A673 (cell line): ENCODE data around the gene CLSTN2. TPM values are rescaled to one million over a fixed set of nuclear protein-coding genes. Genes with fewer than 3 reads are reported as not detected.

Experiments
- BruUV-seq: library from RNA; stranded (reverse); fragments of 400-500 nt; replicated peaks from 2 replicates; lab custom pipeline; 2021; lab: Mats Ljungman, UMichigan
- CTCF ChIA-PET: fragments of 300-600 bp; sonication (Branson Sonifier 250); formaldehyde crosslinking; loops from one replicate; lab custom pipeline; 2022; ENCODE audit warnings: antibody characterized with exemption; lab: Charles Lee
- POLR2A ChIA-PET: fragments of 300-600 bp; sonication (Branson Sonifier 250); formaldehyde crosslinking; loops from one replicate; lab custom pipeline; 2022; ENCODE audit warnings: antibody characterized with exemption; ENCODE audit not compliant: low non-redundant PET; lab: Charles Lee
- DNase-seq: peaks from one replicate; pipeline ENCODE4 v3.0.0-alpha.2; 2015; ENCODE audit warnings: low spot score
- H3K27ac ChIP-seq: fragments of 200-600 bp; sonication (generic); 2 replicates; pipeline ENCODE4 v1.5.1; 2016; ENCODE audit warnings: mixed run types, low read depth, mild to moderate bottlenecking, mixed read lengths, antibody characterized with exemption, low read length; ENCODE audit not compliant: poor library complexity, severe bottlenecking
- H3K27me3 ChIP-seq: fragments of 200-600 bp; sonication (generic); replicated peaks from 2 replicates; pipeline ENCODE4 v1.6.1; 2017; ENCODE audit warnings: mixed run types, low read depth, mild to moderate bottlenecking, mixed read lengths, antibody characterized with exemption, low read length; ENCODE audit not compliant: insufficient read depth, poor library complexity
- H3K36me3 ChIP-seq: fragments of 200-600 bp; sonication (generic); 2 replicates; pipeline ENCODE4 v1.6.1; 2016; ENCODE audit warnings: mixed run types, mild to moderate bottlenecking, mixed read lengths, antibody characterized with exemption, low read length; ENCODE audit not compliant: insufficient read depth, poor library complexity, severe bottlenecking
- H3K4me1 ChIP-seq: fragments of 200-600 bp; sonication (generic); 2 replicates; pipeline ENCODE4 v1.6.1; 2017; ENCODE audit warnings: mixed run types, mild to moderate bottlenecking, mixed read lengths, antibody characterized with exemption, low read length; ENCODE audit not compliant: insufficient read depth, poor library complexity, severe bottlenecking
- H3K4me3 ChIP-seq: fragments of 200-600 bp; sonication (generic); 2 replicates; pipeline ENCODE4 v1.5.1; 2016; ENCODE audit warnings: low read depth, mixed run types, mild to moderate bottlenecking, mixed read lengths, low read length; ENCODE audit not compliant: poor library complexity, severe bottlenecking
- H3K9me3 ChIP-seq: fragments of 200-600 bp; sonication (generic); 2 replicates; pipeline ENCODE4 v1.6.1; 2016; ENCODE audit warnings: mixed run types, low read depth, mild to moderate bottlenecking, mixed read lengths, antibody characterized with exemption, low read length; ENCODE audit not compliant: poor library complexity, severe bottlenecking
- EZH2 ChIP-seq: fragments of 200-600 bp; sonication (generic); IDR thresholded peaks from 2 replicates; pipeline ENCODE4 v1.6.1; 2017; ENCODE audit warnings: borderline replicate concordance, low read depth, mild to moderate bottlenecking, mixed read lengths, antibody characterized with exemption, low read length; ENCODE audit not compliant: poor library complexity, severe bottlenecking
- intact Hi-C: fragments of 100-400 bp; cut with micrococcal nuclease; formaldehyde crosslinking; loops from one replicate; pipeline ENCODE4 v1.10.0; 2022; ENCODE audit not compliant: unreplicated experiment
- total RNA-seq: library from RNA; stranded (reverse); gene quantifications from 2 replicates; pipeline ENCODE4 v1.2.3, GENCODE V29; 2021
- TF ChIP-seq, protein P1 (sequence below): fragments of 300-800, 200-600 bp; sonication (generic); conservative IDR thresholded peaks from 2 replicates; pipeline ENCODE4 v1.5.1; 2017; ENCODE audit warnings: low read depth, mild to moderate bottlenecking, antibody characterized with exemption, low read length, moderate library complexity, mixed read lengths

Gene CLSTN2
- total RNA-seq, 1 experiment from 2014 or later: 50.7 TPM

DNA sequence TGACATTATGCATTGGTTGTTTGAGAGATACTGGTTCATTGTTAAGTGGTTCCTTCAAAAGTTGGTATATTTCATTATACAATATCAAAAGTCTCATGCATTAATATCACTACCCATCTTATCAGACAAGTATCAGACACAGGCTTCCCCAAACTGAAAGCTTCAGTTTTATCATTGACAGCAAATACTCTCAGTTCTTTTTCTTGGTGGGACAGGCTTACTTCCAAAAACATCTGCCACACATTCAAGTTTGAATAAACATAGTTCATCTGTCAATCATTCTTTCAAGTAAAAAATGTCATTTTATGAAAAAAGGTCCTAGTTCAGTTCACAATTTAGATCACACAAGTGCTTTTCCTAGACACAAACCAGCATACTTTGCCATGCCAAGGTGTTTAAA, 462.9 kb downstream of the CLSTN2 start:
- no peaks in the 10 kb centered on the region for H3K27me3 ChIP-seq
- POLR2A ChIA-PET: no interaction called here
- H3K4me1 ChIP-seq: no peaks in the 10 kb centered on the region
- no peaks in the 10 kb centered on the region for H3K9me3 ChIP-seq
- H3K27ac ChIP-seq: no peak overlapping the region
- intact Hi-C loops: no loop called here
- CTCF ChIA-PET: no interaction called here
- no peak overlapping the region for H3K4me3 ChIP-seq
- no TSS peak for BruUV-seq
- no peak for DNase-seq
- no peaks in the 10 kb centered on the region for H3K36me3 ChIP-seq
- TF ChIP-seq, protein P1, sequence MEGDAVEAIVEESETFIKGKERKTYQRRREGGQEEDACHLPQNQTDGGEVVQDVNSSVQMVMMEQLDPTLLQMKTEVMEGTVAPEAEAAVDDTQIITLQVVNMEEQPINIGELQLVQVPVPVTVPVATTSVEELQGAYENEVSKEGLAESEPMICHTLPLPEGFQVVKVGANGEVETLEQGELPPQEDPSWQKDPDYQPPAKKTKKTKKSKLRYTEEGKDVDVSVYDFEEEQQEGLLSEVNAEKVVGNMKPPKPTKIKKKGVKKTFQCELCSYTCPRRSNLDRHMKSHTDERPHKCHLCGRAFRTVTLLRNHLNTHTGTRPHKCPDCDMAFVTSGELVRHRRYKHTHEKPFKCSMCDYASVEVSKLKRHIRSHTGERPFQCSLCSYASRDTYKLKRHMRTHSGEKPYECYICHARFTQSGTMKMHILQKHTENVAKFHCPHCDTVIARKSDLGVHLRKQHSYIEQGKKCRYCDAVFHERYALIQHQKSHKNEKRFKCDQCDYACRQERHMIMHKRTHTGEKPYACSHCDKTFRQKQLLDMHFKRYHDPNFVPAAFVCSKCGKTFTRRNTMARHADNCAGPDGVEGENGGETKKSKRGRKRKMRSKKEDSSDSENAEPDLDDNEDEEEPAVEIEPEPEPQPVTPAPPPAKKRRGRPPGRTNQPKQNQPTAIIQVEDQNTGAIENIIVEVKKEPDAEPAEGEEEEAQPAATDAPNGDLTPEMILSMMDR: no peak
- TF ChIP-seq EZH2: no peak

DNA sequence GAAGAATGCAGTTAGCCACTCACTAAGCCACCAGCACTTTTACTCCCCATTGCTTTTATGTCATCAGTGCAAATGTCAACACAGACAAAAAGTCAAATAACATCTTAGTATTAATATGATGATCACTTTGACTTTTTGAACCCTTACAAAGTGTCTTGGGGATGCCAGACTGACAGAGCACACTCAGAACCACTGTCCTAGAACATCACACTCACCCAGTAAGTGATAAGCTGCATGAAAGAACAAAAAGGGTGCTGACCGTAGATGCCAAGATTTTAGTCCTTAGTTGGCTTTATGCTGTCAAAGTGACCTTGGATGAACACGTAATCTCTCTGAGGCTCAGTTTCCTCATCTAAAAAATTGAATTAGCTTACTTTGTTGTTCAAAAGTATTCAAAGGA, 463.4 kb downstream of the CLSTN2 start:
- no peak for DNase-seq
- POLR2A ChIA-PET: no interaction called here
- CTCF ChIA-PET: no interaction called here

DNA sequence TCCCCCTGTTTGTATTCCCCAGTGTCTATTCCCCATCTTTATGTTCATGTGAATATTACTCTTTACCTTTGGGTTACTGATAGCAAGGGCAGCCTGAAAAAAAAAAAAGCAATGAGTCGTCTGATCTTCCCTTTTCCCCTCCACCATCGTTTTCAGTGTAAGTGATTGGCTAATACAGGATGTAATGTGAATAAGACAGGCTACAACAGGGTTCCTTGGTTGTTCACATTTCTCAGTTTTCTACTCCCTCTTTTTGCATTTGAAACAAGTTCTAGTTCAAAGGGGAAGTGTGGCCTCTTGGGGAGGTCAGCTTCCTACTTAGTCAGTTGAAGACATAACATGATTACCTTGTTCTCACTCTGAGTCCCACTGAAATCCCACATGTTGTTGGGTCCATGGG, 464.9 kb downstream of the CLSTN2 start:
- H3K4me3 ChIP-seq: no peak overlapping the region
- ChIA-PET POLR2A (no interaction called here), CTCF (no interaction called here)
- no peak overlapping the region for H3K27ac ChIP-seq
- DNase-seq: no peak
- no peaks in the 10 kb centered on the region for H3K4me1 ChIP-seq
- no peaks in the 10 kb centered on the region for H3K27me3 ChIP-seq
- intact Hi-C loops: no loop called here
- H3K9me3 ChIP-seq: no peaks in the 10 kb centered on the region
- no peak for TF ChIP-seq EZH2
- TF ChIP-seq, protein P1: no peak
- no peaks in the 10 kb centered on the region for H3K36me3 ChIP-seq
- no TSS peak for BruUV-seq

More for the DNA sequence above, 463.4 kb downstream of the CLSTN2 start:
- intact Hi-C loops: no loop called here
- no TSS peak for BruUV-seq
- TF ChIP-seq EZH2: no peak
- TF ChIP-seq, protein P1: no peak
- H3K27ac ChIP-seq: no peak overlapping the region
- no peaks in the 10 kb centered on the region for H3K9me3 ChIP-seq
- no peaks in the 10 kb centered on the region for H3K36me3 ChIP-seq
- H3K27me3 ChIP-seq: no peaks in the 10 kb centered on the region
- no peaks in the 10 kb centered on the region for H3K4me1 ChIP-seq
- no peak overlapping the region for H3K4me3 ChIP-seq
